ENCODE data around the gene ACADS.

Gene ACADS

GRCh38 chr12:120739821-120740613 is 14.4 kb downstream of the ACADS start:
- Histone ChIP-seq H3K79me2 (ENCODE audit: insufficient read depth, low read length) (no peaks in the 10 kb centered on the region), H3F3A (ENCODE audit: insufficient read depth, low read length) (no peaks in the 10 kb centered on the region), H3K9me3 (ENCODE audit: low read length) (no peaks in the 10 kb centered on the region), H3K27ac (ENCODE audit: low read depth, low read length, poor library complexity, severe bottlenecking) (no peak overlapping the region), H3K27me3 (ENCODE audit: insufficient read depth, low read length) (no peaks in the 10 kb centered on the region), H3K4me1 (ENCODE audit: insufficient read depth, low read length, severe bottlenecking) (peaks cover 5% of the 10 kb centered on the region), H4K20me1 (ENCODE audit: insufficient read depth, low read length) (no peaks in the 10 kb centered on the region), H3K4me3 (ENCODE audit: low read depth, low read length, poor library complexity, severe bottlenecking) (no peak overlapping the region), H3K9ac (ENCODE audit: low read length) (no peak overlapping the region), H2AFZ (ENCODE audit: low read length) (no peak overlapping the region), H3K36me3 (ENCODE audit: insufficient read depth, low read length) (no peaks in the 10 kb centered on the region), H3K9me2 (ENCODE audit: low read depth, low read length) (no peaks in the 10 kb centered on the region), H3K4me2 (ENCODE audit: low read length) (no peak overlapping the region)
- TF ChIP-seq EZH2 (IDR thresholded peaks at IDR 0.05; ENCODE audit: borderline replicate concordance, low read length): no peak
- no peak for TF ChIP-seq CTCF (IDR thresholded peaks at IDR 0.05; ENCODE audit: low read length)

GRCh38 chr12:120740871-120741270 is 15.2 kb downstream of the ACADS start:
- Histone ChIP-seq H2AFZ (ENCODE audit: low read length) (no peak overlapping the region), H3K4me1 (ENCODE audit: insufficient read depth, low read length, severe bottlenecking) (peaks cover 5% of the 10 kb centered on the region), H3K9me2 (ENCODE audit: low read depth, low read length) (no peaks in the 10 kb centered on the region), H4K20me1 (ENCODE audit: insufficient read depth, low read length) (no peaks in the 10 kb centered on the region), H3K27ac (ENCODE audit: low read depth, low read length, poor library complexity, severe bottlenecking) (no peak overlapping the region), H3K27me3 (ENCODE audit: insufficient read depth, low read length) (no peaks in the 10 kb centered on the region), H3K4me3 (ENCODE audit: low read depth, low read length, poor library complexity, severe bottlenecking) (no peak overlapping the region), H3K79me2 (ENCODE audit: insufficient read depth, low read length) (no peaks in the 10 kb centered on the region), H3K36me3 (ENCODE audit: insufficient read depth, low read length) (no peaks in the 10 kb centered on the region), H3K9me3 (ENCODE audit: low read length) (no peaks in the 10 kb centered on the region), H3K4me2 (ENCODE audit: low read length) (no peak overlapping the region), H3F3A (ENCODE audit: insufficient read depth, low read length) (no peaks in the 10 kb centered on the region), H3K9ac (ENCODE audit: low read length) (no peak overlapping the region)
- TF ChIP-seq EZH2 (IDR thresholded peaks at IDR 0.05; ENCODE audit: borderline replicate concordance, low read length) (no peak), CTCF (IDR thresholded peaks at IDR 0.05; ENCODE audit: low read length) (no peak)

GRCh38 chr12:120741476-120742421 is 16.1 kb downstream of the ACADS start:
- Histone ChIP-seq H3K79me2 (ENCODE audit: insufficient read depth, low read length) (no peaks in the 10 kb centered on the region), H3K27ac (ENCODE audit: low read depth, low read length, poor library complexity, severe bottlenecking) (no peak overlapping the region), H3K4me1 (ENCODE audit: insufficient read depth, low read length, severe bottlenecking) (peaks cover 5% of the 10 kb centered on the region), H3K9ac (ENCODE audit: low read length) (no peak overlapping the region), H2AFZ (ENCODE audit: low read length) (no peak overlapping the region), H3K9me2 (ENCODE audit: low read depth, low read length) (no peaks in the 10 kb centered on the region), H3K4me3 (ENCODE audit: low read depth, low read length, poor library complexity, severe bottlenecking) (no peak overlapping the region), H3K27me3 (ENCODE audit: insufficient read depth, low read length) (no peaks in the 10 kb centered on the region), H3K36me3 (ENCODE audit: insufficient read depth, low read length) (no peaks in the 10 kb centered on the region), H3F3A (ENCODE audit: insufficient read depth, low read length) (no peaks in the 10 kb centered on the region), H4K20me1 (ENCODE audit: insufficient read depth, low read length) (no peaks in the 10 kb centered on the region), H3K4me2 (ENCODE audit: low read length) (no peak overlapping the region), H3K9me3 (ENCODE audit: low read length) (no peaks in the 10 kb centered on the region)
- no peak for TF ChIP-seq EZH2 (IDR thresholded peaks at IDR 0.05; ENCODE audit: borderline replicate concordance, low read length)
- TF ChIP-seq CTCF (IDR thresholded peaks at IDR 0.05; ENCODE audit: low read length): no peak
